Natural killer cell (primary cell): ENCODE measurements around the gene PLEKHA7. TPM values are rescaled to one million over a fixed set of nuclear protein-coding genes. Genes with fewer than 3 reads are reported as not detected.

ENCODE experiments used
- ATAC-seq, 3 donors: fragments of 150-1000 bp in 2 of 3; fragments of 200-7000 bp in 1 of 3; cut with Tn5 transposase; 1 replicate in 1 of 3; 2 replicates in 2 of 3; pipeline ENCODE4 v1.10.0; 2021; ENCODE audit warnings: mild to moderate bottlenecking in 2 of 3, moderate library complexity in 2 of 3
- DNase-seq, 2 donors: peaks; one replicate each; pipeline versions ENCODE4 v3.0.0 to v3.0.0-alpha.2; 2013 to 2021; ENCODE audit warnings: mixed read lengths in 1 of 2
- H3K27ac ChIP-seq: one replicate; pipeline ENCODE4 v1.5.1; 2013; ENCODE audit warnings: mild to moderate bottlenecking, low read length
- H3K27me3 ChIP-seq: one replicate; pipeline ENCODE4 v1.6.1; 2013; ENCODE audit warnings: low read length; ENCODE audit not compliant: control insufficient read depth, insufficient read depth
- H3K36me3 ChIP-seq: one replicate; pipeline ENCODE4 v1.6.1; 2013; ENCODE audit warnings: low read length; ENCODE audit not compliant: control insufficient read depth, insufficient read depth
- H3K4me1 ChIP-seq: one replicate; pipeline ENCODE4 v1.6.1; 2013; ENCODE audit warnings: low read length; ENCODE audit not compliant: control insufficient read depth, insufficient read depth
- H3K4me3 ChIP-seq: one replicate; pipeline ENCODE4 v1.5.1; 2013; ENCODE audit warnings: low read length
- H3K9me3 ChIP-seq: one replicate; pipeline ENCODE4 v1.6.1; 2013; ENCODE audit warnings: low read length; ENCODE audit not compliant: control insufficient read depth, insufficient read depth
- H3K27ac Mint-ChIP-seq, 2 donors: one replicate each; pipeline ENCODE4 v1.8.0; 2022; ENCODE audit warnings: mild to moderate bottlenecking in 2 of 2, mixed read lengths in 2 of 2, moderate library complexity in 1 of 2
- H3K27me3 Mint-ChIP-seq, 2 donors: one replicate each; pipeline ENCODE4 v1.8.0; 2022; ENCODE audit warnings: low read depth in 2 of 2, mixed read lengths in 2 of 2
- H3K36me3 Mint-ChIP-seq: one replicate; pipeline ENCODE4 v1.8.0; 2022; ENCODE audit warnings: mixed read lengths
- H3K4me1 Mint-ChIP-seq, 2 donors: one replicate each; pipeline ENCODE4 v1.8.0; 2022; ENCODE audit warnings: mixed read lengths in 2 of 2
- H3K4me3 Mint-ChIP-seq: one replicate; pipeline ENCODE4 v1.8.0; 2022; ENCODE audit warnings: mild to moderate bottlenecking, moderate library complexity, mixed read lengths
- H3K9me3 Mint-ChIP-seq, 2 donors: one replicate each; pipeline ENCODE4 v1.8.0; 2022; ENCODE audit warnings: mixed read lengths in 2 of 2
- WGBS: methylation state at CpG from one replicate; pipeline ENCODE4 v1.1.7; 2013; ENCODE audit warnings: missing lambda C conversion rate; ENCODE audit not compliant: insufficient coverage; 5-methylcytosine and 5-hydroxymethylcytosine counted together
- intact Hi-C: fragments of 100-400 bp; cut with micrococcal nuclease; formaldehyde crosslinking; loops from one replicate; pipeline ENCODE4 v1.14.2; 2022
- total RNA-seq, 4 donors: library from RNA; stranded (reverse); fragments of 120-200 nt in 1 of 4; gene quantifications; one replicate each; pipeline versions ENCODE4 v1.2.3 to v1.2.4, GENCODE V29; 2013 to 2022
- TF ChIP-seq, protein P1 (sequence below): fragments of 200-600 bp; IDR thresholded peaks from one replicate; pipeline ENCODE4 v1.8.0; 2022; ENCODE audit warnings: antibody characterized with exemption

The PLEKHA7 gene
- total RNA-seq, 3 donors from 2014 or later (not counting 1 experiment from before 2014, with no cell fraction given): 1.00 to 2.5 (median 1.3) TPM

DNA sequence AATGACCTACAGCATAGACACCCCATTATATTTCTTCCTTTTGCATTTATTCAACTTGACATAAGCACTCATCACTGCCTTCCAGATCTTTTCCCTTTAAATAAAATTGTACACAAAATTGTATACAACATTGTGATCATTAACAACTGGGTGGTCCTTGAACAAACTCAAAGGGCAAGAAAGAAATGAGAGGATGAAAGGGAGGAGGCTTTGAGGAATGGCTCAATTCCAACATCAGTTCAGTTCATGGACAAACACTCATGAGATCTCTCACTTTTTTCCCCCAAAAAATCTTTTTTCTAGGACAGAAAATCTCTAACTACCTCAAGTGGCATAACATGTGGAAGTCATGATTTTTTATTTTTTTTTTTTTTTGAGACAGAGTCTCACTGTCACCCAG, 113.7 kb downstream of the PLEKHA7 start:
- ATAC-seq (no peak), DNase-seq (no peak)
- TF ChIP-seq, protein P1, sequence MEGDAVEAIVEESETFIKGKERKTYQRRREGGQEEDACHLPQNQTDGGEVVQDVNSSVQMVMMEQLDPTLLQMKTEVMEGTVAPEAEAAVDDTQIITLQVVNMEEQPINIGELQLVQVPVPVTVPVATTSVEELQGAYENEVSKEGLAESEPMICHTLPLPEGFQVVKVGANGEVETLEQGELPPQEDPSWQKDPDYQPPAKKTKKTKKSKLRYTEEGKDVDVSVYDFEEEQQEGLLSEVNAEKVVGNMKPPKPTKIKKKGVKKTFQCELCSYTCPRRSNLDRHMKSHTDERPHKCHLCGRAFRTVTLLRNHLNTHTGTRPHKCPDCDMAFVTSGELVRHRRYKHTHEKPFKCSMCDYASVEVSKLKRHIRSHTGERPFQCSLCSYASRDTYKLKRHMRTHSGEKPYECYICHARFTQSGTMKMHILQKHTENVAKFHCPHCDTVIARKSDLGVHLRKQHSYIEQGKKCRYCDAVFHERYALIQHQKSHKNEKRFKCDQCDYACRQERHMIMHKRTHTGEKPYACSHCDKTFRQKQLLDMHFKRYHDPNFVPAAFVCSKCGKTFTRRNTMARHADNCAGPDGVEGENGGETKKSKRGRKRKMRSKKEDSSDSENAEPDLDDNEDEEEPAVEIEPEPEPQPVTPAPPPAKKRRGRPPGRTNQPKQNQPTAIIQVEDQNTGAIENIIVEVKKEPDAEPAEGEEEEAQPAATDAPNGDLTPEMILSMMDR: no peak
- no peaks in the 10 kb centered on the region for H3K9me3 Mint-ChIP-seq
- H3K4me1 Mint-ChIP-seq: no peaks in the 10 kb centered on the region
- Histone ChIP-seq H3K4me1 (no peaks in the 10 kb centered on the region), H3K36me3 (no peaks in the 10 kb centered on the region), H3K9me3 (no peaks in the 10 kb centered on the region), H3K27ac (no peak overlapping the region), H3K27me3 (no peaks in the 10 kb centered on the region), H3K4me3 (no peak overlapping the region)
- intact Hi-C loops: no loop called here
- H3K27ac Mint-ChIP-seq: no peak overlapping the region
- H3K4me3 Mint-ChIP-seq: no peak overlapping the region
- peaks cover 0 to 9% of the 10 kb centered on the region in 2 donors for H3K27me3 Mint-ChIP-seq
- no peaks in the 10 kb centered on the region for H3K36me3 Mint-ChIP-seq

DNA sequence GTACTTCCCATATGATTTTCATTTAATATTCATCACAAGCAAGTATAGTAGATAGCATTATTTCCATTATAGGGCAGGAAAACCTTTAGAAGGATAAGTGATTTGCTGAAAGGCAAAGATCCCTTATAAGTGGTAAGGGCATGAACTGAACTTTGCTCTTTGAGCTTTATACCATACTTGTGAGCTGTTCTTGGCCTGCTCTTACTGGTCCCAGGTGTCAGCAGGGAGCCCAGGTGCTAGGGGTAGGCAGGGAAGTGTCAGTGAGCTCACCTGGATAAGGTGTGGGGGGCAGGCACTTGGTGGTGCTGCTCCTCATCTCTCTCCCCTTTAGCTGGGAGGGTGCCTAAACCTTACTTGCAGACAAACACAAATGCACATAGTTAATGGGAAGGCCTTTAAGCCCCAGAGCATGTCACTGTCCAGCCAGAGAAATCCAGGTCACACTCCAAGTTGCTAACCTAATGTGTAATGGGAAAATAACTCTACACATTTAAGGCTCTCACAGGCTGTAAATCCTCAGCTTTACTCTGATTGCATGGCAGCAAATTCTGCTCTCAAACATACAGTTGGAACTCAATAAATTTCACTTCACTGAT, 114.4 kb downstream of the PLEKHA7 start:
- DNase-seq: no peak
- Mint-ChIP-seq H3K27me3 (peaks cover 0 to 9% of the 10 kb centered on the region in 2 donors), H3K9me3 (no peaks in the 10 kb centered on the region), H3K27ac (no peak overlapping the region), H3K4me3 (no peak overlapping the region), H3K36me3 (no peaks in the 10 kb centered on the region), H3K4me1 (no peaks in the 10 kb centered on the region)
- intact Hi-C loops: no loop called here
- no peak overlapping the region for H3K4me3 ChIP-seq
- no peak for ATAC-seq
- TF ChIP-seq, protein P1: no peak
- H3K27ac ChIP-seq: no peak overlapping the region
- H3K27me3 ChIP-seq: no peaks in the 10 kb centered on the region
- H3K9me3 ChIP-seq: no peaks in the 10 kb centered on the region
- no peaks in the 10 kb centered on the region for H3K4me1 ChIP-seq
- H3K36me3 ChIP-seq: no peaks in the 10 kb centered on the region

DNA sequence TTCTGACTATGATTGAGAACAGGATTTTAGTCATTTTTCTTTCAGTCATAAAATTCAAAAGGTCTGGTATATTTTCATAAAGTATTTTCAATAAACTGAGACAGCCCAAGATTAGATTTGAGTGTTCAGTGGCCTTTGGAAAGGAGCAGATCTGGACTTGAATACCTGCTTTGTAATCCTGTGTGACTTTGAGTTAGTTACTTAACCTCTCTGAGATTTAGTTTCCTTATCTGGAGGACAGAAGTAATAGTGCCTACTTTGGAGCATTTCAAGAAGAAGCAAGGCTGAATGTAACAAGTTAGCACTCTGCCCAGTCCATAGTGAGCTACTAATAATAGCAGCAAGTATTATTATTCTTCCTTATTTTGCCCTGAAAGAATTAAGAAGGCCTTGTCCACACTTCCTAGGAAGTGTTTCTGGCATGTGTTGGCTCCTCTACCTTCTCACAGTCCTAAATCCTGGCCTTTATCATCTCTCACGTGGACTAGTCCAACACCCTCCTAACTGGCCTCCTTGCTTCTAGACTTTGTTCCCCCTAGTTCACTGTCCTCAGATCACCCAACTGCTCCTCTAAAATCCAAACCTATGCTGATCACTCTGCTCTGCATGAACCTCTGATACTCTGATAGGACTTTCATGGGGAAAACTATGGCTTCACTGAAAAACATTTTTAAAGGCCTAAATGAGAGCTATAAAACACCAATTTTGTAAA, 115.8 kb downstream of the PLEKHA7 start:
- Mint-ChIP-seq H3K4me1 (no peaks in the 10 kb centered on the region), H3K36me3 (no peaks in the 10 kb centered on the region), H3K4me3 (no peak overlapping the region), H3K27ac (no peak overlapping the region), H3K27me3 (peaks cover 0 to 9% of the 10 kb centered on the region in 2 donors), H3K9me3 (no peaks in the 10 kb centered on the region)
- DNase-seq (no peak), ATAC-seq (no peak)
- TF ChIP-seq, protein P1: no peak
- intact Hi-C loops: no loop called here
- no peaks in the 10 kb centered on the region for H3K9me3 ChIP-seq
- no peaks in the 10 kb centered on the region for H3K4me1 ChIP-seq
- no peak overlapping the region for H3K27ac ChIP-seq
- no peaks in the 10 kb centered on the region for H3K27me3 ChIP-seq
- H3K4me3 ChIP-seq: no peak overlapping the region
- WGBS: 100% methylated on average over 1 of the region's 1 CpG
- no peaks in the 10 kb centered on the region for H3K36me3 ChIP-seq
